ENCODE measurements around the gene GSS.
A peak's percentile ranks its signal among the peaks of the same experiment; 100 is the strongest.

The GSS gene

GRCh38 chr20:34978092-34978744 is 22.6 kb upstream of the GSS start:
- H3K4me3 ChIP-seq (ENCODE audit: low read depth, low read length), result no peak overlapping the region
- peaks cover 3% of the 10 kb centered on the region for H3K9me3 ChIP-seq (ENCODE audit: severe bottlenecking)
- H3K27me3 ChIP-seq (ENCODE audit: insufficient read depth, low read depth, severe bottlenecking), result no peaks in the 10 kb centered on the region
- TF ChIP-seq, protein P1, sequence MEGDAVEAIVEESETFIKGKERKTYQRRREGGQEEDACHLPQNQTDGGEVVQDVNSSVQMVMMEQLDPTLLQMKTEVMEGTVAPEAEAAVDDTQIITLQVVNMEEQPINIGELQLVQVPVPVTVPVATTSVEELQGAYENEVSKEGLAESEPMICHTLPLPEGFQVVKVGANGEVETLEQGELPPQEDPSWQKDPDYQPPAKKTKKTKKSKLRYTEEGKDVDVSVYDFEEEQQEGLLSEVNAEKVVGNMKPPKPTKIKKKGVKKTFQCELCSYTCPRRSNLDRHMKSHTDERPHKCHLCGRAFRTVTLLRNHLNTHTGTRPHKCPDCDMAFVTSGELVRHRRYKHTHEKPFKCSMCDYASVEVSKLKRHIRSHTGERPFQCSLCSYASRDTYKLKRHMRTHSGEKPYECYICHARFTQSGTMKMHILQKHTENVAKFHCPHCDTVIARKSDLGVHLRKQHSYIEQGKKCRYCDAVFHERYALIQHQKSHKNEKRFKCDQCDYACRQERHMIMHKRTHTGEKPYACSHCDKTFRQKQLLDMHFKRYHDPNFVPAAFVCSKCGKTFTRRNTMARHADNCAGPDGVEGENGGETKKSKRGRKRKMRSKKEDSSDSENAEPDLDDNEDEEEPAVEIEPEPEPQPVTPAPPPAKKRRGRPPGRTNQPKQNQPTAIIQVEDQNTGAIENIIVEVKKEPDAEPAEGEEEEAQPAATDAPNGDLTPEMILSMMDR (IDR thresholded peaks at IDR 0.05; ENCODE audit: low read depth, low read length), result no peak
- H3K36me3 ChIP-seq, result no peaks in the 10 kb centered on the region
- no peak for DNase-seq
- H3K27ac ChIP-seq, result no peak overlapping the region

DNA sequence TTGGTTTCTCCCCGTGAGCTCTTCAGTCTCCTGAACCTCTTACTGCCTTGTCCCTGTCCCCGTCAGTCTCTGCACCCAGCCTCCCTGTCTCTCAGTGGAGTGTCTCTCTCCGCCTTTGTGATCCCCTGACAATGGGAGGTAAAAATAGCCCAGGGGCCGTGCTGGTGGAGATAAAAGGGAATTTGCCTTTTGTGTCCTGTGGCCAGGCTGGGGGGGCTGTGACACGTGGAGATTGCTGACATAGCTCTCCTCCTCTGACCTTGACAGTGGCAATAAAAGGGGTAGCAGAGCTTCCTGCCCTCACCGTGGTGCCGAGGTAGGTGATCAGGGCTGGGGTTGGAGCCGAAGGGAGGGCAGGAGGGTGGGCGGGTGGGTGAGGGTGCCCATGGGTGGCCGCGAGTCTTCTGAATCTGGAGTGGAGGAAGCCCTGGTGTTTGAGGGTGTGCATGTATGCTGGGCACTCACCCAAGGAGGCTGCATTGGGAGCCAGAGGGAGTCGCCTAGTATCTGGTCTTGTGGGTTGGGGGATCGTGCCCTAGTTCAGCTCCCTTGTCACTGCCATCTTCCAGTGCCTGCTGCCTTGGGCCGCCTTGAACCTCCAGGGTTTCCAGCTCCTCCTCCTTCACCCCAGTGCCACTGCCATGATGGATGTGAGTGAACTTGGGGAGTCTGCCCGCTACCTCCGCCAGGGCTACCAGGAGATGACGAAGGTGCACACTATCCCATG is 21.9 kb upstream of the GSS start:
- peaks cover 3% of the 10 kb centered on the region for H3K9me3 ChIP-seq (ENCODE audit: severe bottlenecking)
- no peak overlapping the region for H3K27ac ChIP-seq
- no peaks in the 10 kb centered on the region for H3K27me3 ChIP-seq (ENCODE audit: insufficient read depth, low read depth, severe bottlenecking)
- TF ChIP-seq, protein P1 (IDR thresholded peaks at IDR 0.05; ENCODE audit: low read depth, low read length), result no peak
- H3K36me3 ChIP-seq, result no peaks in the 10 kb centered on the region
- no peak for DNase-seq
- H3K4me3 ChIP-seq (ENCODE audit: low read depth, low read length), result no peak overlapping the region

DNA sequence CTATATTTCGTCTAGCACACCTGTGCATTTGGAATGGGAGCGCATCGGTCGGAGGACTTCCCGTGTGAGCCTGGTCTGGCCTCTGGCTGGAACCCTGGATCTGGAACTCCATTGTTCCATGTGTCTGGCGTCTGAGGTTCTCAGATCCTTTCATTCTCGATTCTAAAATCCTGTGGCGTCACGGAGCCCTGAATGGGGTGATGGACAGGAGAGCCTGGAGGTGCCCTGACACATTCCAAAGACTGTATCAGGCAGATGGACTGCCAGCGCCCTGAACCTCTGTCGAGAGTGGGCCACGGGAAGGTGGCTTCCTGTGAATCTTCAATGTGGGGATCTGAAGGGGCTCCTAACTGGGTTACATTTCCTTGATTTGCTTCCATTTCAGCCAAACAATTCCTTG is 20.7 kb upstream of the GSS start:
- TF ChIP-seq, protein P1 (IDR thresholded peaks at IDR 0.05; ENCODE audit: low read depth, low read length), result no peak
- Histone ChIP-seq H3K4me3 (ENCODE audit: low read depth, low read length) (no peak overlapping the region), H3K9me3 (ENCODE audit: severe bottlenecking) (peaks cover 3% of the 10 kb centered on the region), H3K27ac (no peak overlapping the region), H3K36me3 (no peaks in the 10 kb centered on the region), H3K27me3 (ENCODE audit: insufficient read depth, low read depth, severe bottlenecking) (no peaks in the 10 kb centered on the region)
- DNase-seq, result no peak

DNA sequence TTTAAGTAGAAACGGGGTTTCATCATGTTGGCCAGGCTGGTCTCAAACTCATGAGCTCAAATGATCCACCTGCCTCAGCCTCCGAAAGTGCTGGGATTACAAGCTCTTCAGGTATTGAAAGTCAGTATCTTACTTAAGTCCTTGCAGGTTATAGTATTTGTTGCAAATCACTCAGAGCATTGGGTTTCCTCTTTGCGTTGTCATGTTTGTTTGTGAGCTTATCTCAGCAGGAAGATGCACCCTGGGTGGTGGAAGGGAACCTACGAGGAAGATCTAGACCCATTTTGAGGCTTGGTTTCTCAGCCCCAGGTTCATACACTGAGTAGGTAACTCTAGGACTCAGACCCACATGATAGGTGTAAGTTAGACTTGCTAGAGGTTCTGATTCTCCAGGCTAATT is 18.6 kb upstream of the GSS start:
- TF ChIP-seq, protein P1 (IDR thresholded peaks at IDR 0.05; ENCODE audit: low read depth, low read length), result no peak
- Histone ChIP-seq H3K36me3 (no peaks in the 10 kb centered on the region), H3K9me3 (ENCODE audit: severe bottlenecking) (no peaks in the 10 kb centered on the region), H3K27ac (no peak overlapping the region), H3K27me3 (ENCODE audit: insufficient read depth, low read depth, severe bottlenecking) (no peaks in the 10 kb centered on the region), H3K4me3 (ENCODE audit: low read depth, low read length) (no peak overlapping the region)
- DNase-seq, result no peak

GRCh38 chr20:34971561-34972235 is 16.1 kb upstream of the GSS start:
- Histone ChIP-seq H3K27me3 (ENCODE audit: insufficient read depth, low read depth, severe bottlenecking) (no peaks in the 10 kb centered on the region), H3K27ac (no peak overlapping the region), H3K9me3 (ENCODE audit: severe bottlenecking) (no peaks in the 10 kb centered on the region), H3K36me3 (no peaks in the 10 kb centered on the region), H3K4me3 (ENCODE audit: low read depth, low read length) (no peak overlapping the region)
- peak; percentile 9 for DNase-seq
- TF ChIP-seq, protein P1 (IDR thresholded peaks at IDR 0.05; ENCODE audit: low read depth, low read length), result no peak

All from WERI-Rb-1 (cell line).